GM13976 (cell line): Measurements from ENCODE around the gene SCAPER.

ENCODE experiments used
- DNase-seq: peaks from one replicate; pipeline ENCODE4 v3.0.0; 2012; ENCODE audit warnings: low spot score
- CTCF ChIP-seq: IDR thresholded peaks from 2 replicates; pipeline ENCODE4 v1.5.1; 2012; ENCODE audit warnings: borderline replicate concordance, mild to moderate bottlenecking; ENCODE audit not compliant: insufficient read depth; ENCODE audit errors: extremely low read depth, missing control alignments, control extremely low read depth
- in situ Hi-C: fragments of 300-500 bp; cut with MboI; formaldehyde crosslinking; loops from one replicate; pipeline ENCODE4 v1.12.0; 2022; ENCODE audit warnings: low sequenced_read_pairs, mixed read lengths, inconsistent platforms; ENCODE audit not compliant: unreplicated experiment

The SCAPER gene

GRCh38 chr15:76868740-76869139, 36.4 kb downstream of the SCAPER start:
- in situ Hi-C loops = loop anchor here (25.0 kb wide), 1 partner anchor 681 kb away; no protein-coding TSS in a partner anchor
- no peak for TF ChIP-seq CTCF

GRCh38 chr15:76866716-76867321, 38.3 kb downstream of the SCAPER start:
- peak; percentile 26 for DNase-seq
- in situ Hi-C loops = loop anchor here (25.0 kb wide), 1 partner anchor 680 kb away; no protein-coding TSS in a partner anchor
- peak; percentile 23 for TF ChIP-seq CTCF

More at GRCh38 chr15:76868740-76869139, 36.4 kb downstream of the SCAPER start:
- no peak for DNase-seq

- in situ Hi-C loops = loop anchor here (25.0 kb wide), 1 partner anchor 679 kb away; no protein-coding TSS in a partner anchor
- TF ChIP-seq CTCF = no peak
These were observed 39.1 kb downstream of the SCAPER start for GRCh38 chr15:76866008-76866407.

GRCh38 chr15:76865548-76865991, 39.6 kb downstream of the SCAPER start:
- in situ Hi-C loops = loop anchor here (25.0 kb wide), 1 partner anchor 678 kb away; no protein-coding TSS in a partner anchor

More at GRCh38 chr15:76866008-76866407, 39.1 kb downstream of the SCAPER start:
- no peak for DNase-seq

GRCh38 chr15:76864586-76864985, 40.6 kb downstream of the SCAPER start:
- in situ Hi-C loops = loop anchor here (25.0 kb wide), 1 partner anchor 677 kb away; no protein-coding TSS in a partner anchor
- no peak for TF ChIP-seq CTCF
- no peak for DNase-seq

More at GRCh38 chr15:76865548-76865991, 39.6 kb downstream of the SCAPER start:
- TF ChIP-seq CTCF = no peak
- DNase-seq = no peak

- DNase-seq = no peak
- TF ChIP-seq CTCF = no peak
- in situ Hi-C loops = loop anchor here (25.0 kb wide), 1 partner anchor 676 kb away; no protein-coding TSS in a partner anchor
These were observed 41.4 kb downstream of the SCAPER start for GRCh38 chr15:76863693-76864092.

GRCh38 chr15:76863123-76863522, 42.0 kb downstream of the SCAPER start:
- in situ Hi-C loops = loop anchor here (25.0 kb wide), 1 partner anchor 676 kb away; no protein-coding TSS in a partner anchor
- DNase-seq = no peak
- no peak for TF ChIP-seq CTCF
